Measurements from ENCODE around the gene PARD6B. TPM values are rescaled to one million over a fixed set of nuclear protein-coding genes. Genes with fewer than 3 reads are reported as not detected.

The PARD6B gene
- total RNA-seq, 1 experiment from 2014 or later, result 41.3 TPM

DNA sequence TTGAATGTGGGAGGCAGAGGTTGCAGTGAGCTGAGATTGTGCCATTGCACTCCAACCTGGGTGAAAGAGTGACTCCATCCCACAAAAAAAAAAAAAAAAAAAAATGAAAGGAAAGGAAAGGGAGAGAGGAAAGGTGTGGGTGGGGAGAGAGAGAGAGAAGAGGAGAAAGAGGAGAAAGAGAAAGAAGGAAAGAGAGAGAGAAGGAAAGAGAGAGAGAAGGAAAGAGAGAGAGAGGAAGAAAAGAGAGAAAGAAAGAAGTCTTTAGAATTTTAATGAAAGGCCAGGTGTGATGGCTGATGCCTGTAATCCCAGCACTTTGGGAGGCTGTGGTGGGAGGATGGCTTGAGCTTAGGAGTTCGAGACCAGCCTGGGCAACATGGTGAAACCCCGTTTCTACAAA lies 55.8 kb downstream of the PARD6B start:
- H3K36me3 ChIP-seq (ENCODE audit: control insufficient read depth in 1 of 2, insufficient read depth in 2 of 2, low read length in 2 of 2), result no peaks in the 10 kb centered on the region
- DNase-seq (ENCODE audit: low read depth, low spot score) (no peak), ATAC-seq (no peak)
- H3K4me1 ChIP-seq (ENCODE audit: control insufficient read depth in 1 of 2, insufficient read depth in 2 of 2, low read length in 2 of 2), result peaks cover 18 to 32% of the 10 kb centered on the region in 2 experiments
- H3K9ac ChIP-seq (ENCODE audit: low read length), result no peak overlapping the region
- H3K9me3 ChIP-seq (ENCODE audit: control insufficient read depth in 1 of 2, insufficient read depth in 1 of 2, low read depth in 1 of 2, low read length in 2 of 2), result no peaks in the 10 kb centered on the region
- H2AFZ ChIP-seq (ENCODE audit: low read depth, low read length, poor library complexity, severe bottlenecking), result no peak overlapping the region
- H3K9me2 ChIP-seq (ENCODE audit: insufficient read depth), result no peaks in the 10 kb centered on the region
- TF ChIP-seq, protein P1, sequence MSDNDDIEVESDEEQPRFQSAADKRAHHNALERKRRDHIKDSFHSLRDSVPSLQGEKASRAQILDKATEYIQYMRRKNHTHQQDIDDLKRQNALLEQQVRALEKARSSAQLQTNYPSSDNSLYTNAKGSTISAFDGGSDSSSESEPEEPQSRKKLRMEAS (IDR thresholded peaks at IDR 0.05), result no peak
- no peak for TF ChIP-seq EZH2 (IDR thresholded peaks at IDR 0.05)
- no peak for TF ChIP-seq CTCF (IDR thresholded peaks at IDR 0.05 in 2 of 3, conservative IDR thresholded peaks at IDR 0.05 in 1 of 3; ENCODE audit: borderline replicate concordance in 1 of 3, insufficient read depth in 1 of 3, low read depth in 2 of 3, low read length in 2 of 3)
- BruUV-seq (replicated peaks), result no TSS peak
- CTCF ChIA-PET, result interaction anchor here (0.6 to 4.5 kb wide), 10 partner anchors 22 to 217 kb away, joined by 3 to 106 read pairs (median 7); no protein-coding TSS in a partner anchor
- no peaks in the 10 kb centered on the region for H4K20me1 ChIP-seq (ENCODE audit: insufficient read depth)
- no peak overlapping the region for H3K27ac ChIP-seq (ENCODE audit: low read depth, low read length)
- RAD21 ChIA-PET (ENCODE audit: low non-redundant PET in 1 of 2, low total read pairs in 2 of 2, uncharacterized antibody in 2 of 2, unreplicated experiment in 2 of 2), result interaction anchor here in 1 of 2 experiments (0.8 kb wide), 1 partner anchor 24 kb away, joined by 3 read pairs; no protein-coding TSS in a partner anchor
- H3K27me3 ChIP-seq (ENCODE audit: insufficient read depth, low read length), result no peaks in the 10 kb centered on the region
- POLR2A ChIA-PET, result interaction anchor here (1.0 to 1.8 kb wide), 2 partner anchors 150 to 160 kb away, joined by 3 to 12 read pairs; no protein-coding TSS in a partner anchor
- H3K4me2 ChIP-seq (ENCODE audit: low read length), result no peak overlapping the region
- H3K79me2 ChIP-seq (ENCODE audit: insufficient read depth, low read length), result no peaks in the 10 kb centered on the region
- intact Hi-C loops (cut with micrococcal nuclease), result no loop called here
- no peak overlapping the region for H3K4me3 ChIP-seq (replicated peaks in 1 of 2; ENCODE audit: low read depth in 1 of 2, low read length in 2 of 2)

Measured in HCT116 (cell line).